ENCODE measurements around the gene C2orf69.

The C2orf69 gene

DNA sequence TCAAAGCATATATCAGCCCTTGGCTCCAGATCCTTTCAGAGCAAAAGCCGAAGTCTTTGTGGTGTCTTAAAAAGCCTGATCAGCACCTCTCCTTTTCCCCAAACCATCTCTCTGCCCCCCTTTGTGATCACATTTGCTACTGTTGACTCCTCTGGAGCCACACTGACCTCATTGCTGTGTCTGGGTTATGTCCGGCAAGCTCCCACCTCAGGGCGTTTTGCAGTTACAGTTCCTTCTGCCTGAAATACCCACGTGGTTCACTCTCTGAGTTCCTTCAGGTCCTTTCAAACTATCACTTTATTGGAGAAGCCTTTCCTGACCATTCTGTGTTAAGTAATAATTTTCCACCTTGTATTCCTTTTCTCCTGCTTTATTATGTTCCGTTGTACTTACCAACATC, 11.8 kb downstream of the C2orf69 start:
- Histone ChIP-seq H3K4me3 (ENCODE audit: low read length) (no peak overlapping the region), H3K9ac (ENCODE audit: low read depth, low read length) (no peak overlapping the region), H3K4me1 (ENCODE audit: control insufficient read depth, insufficient read depth, low read length) (peaks cover 12% of the 10 kb centered on the region), H3K27me3 (ENCODE audit: control insufficient read depth, insufficient read depth, low read length) (no peaks in the 10 kb centered on the region), H3K4me2 (ENCODE audit: low read length) (no peak overlapping the region), H3K36me3 (ENCODE audit: insufficient read depth, low read length) (peaks cover 28% of the 10 kb centered on the region), H3K9me3 (replicated peaks; ENCODE audit: low read length) (no peaks in the 10 kb centered on the region)

DNA sequence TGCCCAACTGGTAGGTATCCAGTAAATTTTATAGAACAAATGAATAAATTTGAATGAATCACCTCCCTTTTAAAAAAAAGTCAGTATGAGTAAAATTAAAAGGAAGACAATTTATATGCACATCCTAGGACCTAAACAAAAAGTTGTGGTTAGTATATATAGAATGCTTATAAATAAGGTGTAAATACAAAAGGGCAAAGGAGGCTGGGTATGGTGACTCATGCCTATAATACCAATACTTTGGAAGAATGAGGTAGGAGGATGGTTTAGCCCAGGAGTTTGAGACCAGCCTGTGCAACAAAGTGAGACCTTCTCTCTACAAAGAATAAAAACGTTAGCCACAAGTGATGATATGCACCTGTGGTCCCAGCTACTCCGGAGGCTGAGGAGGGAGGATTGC, 12.8 kb downstream of the C2orf69 start:
- no peak overlapping the region for H3K4me2 ChIP-seq (ENCODE audit: low read length)
- no peaks in the 10 kb centered on the region for H3K27me3 ChIP-seq (ENCODE audit: control insufficient read depth, insufficient read depth, low read length)
- H3K36me3 ChIP-seq (ENCODE audit: insufficient read depth, low read length) = peaks cover 23% of the 10 kb centered on the region
- H3K9ac ChIP-seq (ENCODE audit: low read depth, low read length) = no peak overlapping the region
- peaks cover 12% of the 10 kb centered on the region for H3K4me1 ChIP-seq (ENCODE audit: control insufficient read depth, insufficient read depth, low read length)
- no peaks in the 10 kb centered on the region for H3K9me3 ChIP-seq (replicated peaks; ENCODE audit: low read length)
- no peak overlapping the region for H3K4me3 ChIP-seq (ENCODE audit: low read length)

DNA sequence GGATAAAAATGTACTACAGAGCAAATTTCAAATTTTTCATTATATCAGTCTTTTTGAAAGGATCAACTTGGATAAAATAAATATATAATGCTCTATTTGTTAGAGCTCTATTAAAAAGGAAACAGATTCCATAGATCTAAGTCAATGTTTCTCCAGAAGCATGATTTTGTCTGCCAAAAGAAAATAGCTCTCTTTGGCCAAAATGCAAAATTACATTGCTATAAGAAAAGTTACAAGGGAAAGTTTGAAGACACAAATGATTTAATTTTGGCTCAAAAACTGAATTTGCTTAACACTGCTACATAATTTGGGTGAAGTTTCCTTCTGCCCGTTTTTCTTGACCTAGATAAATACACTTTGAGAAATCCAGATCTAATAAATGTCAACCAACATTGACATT, 15.7 kb downstream of the C2orf69 start:
- peaks cover 12% of the 10 kb centered on the region for H3K4me1 ChIP-seq (ENCODE audit: control insufficient read depth, insufficient read depth, low read length)
- H3K4me3 ChIP-seq (ENCODE audit: low read length) = no peak overlapping the region
- H3K9ac ChIP-seq (ENCODE audit: low read depth, low read length) = no peak overlapping the region
- H3K27me3 ChIP-seq (ENCODE audit: control insufficient read depth, insufficient read depth, low read length) = no peaks in the 10 kb centered on the region
- peaks cover 16% of the 10 kb centered on the region for H3K36me3 ChIP-seq (ENCODE audit: insufficient read depth, low read length)
- H3K4me2 ChIP-seq (ENCODE audit: low read length) = no peak overlapping the region
- H3K9me3 ChIP-seq (replicated peaks; ENCODE audit: low read length) = no peaks in the 10 kb centered on the region

DNA sequence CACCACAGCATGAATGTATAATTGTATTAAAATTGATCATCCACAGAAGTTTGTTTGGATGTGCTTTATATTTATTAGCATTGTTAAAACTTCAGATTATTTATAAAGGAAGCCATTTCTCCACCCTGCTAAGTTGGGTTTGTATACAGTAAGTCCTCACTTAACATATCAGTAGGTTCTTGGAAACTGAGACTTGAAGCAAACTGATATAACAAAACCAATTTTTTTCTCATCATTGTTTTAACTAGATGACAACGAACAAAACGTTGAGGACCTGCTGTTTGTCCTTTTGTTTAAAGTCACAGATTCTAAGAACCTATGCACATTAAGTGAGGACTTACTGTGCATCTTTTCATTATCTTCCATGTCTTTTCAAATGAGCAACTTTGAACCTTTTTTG, 17.1 kb downstream of the C2orf69 start:
- no peak overlapping the region for H3K9ac ChIP-seq (ENCODE audit: low read depth, low read length)

DNA sequence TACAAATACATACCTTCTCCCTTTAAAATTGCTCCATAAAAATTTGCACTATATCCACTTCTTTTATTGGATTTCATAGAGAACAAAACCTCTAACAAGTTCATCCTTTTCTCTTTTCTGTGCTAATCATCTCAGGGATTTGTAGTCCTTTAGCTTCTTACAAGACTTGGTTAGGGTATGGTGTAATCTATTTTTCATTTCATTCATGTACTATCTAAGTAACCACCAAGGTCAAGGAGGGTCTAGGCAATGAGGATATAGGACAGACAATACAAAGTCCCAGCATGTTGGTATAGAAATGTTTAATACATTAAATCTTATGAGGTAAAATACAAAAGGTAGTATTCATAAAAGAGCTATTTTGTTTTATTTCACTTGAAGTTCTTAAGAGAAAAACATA, 17.5 kb downstream of the C2orf69 start:
- H3K4me2 ChIP-seq (ENCODE audit: low read length) = no peak overlapping the region
- no peaks in the 10 kb centered on the region for H3K9me3 ChIP-seq (replicated peaks; ENCODE audit: low read length)
- peaks cover 30% of the 10 kb centered on the region for H3K36me3 ChIP-seq (ENCODE audit: insufficient read depth, low read length)
- H3K4me1 ChIP-seq (ENCODE audit: control insufficient read depth, insufficient read depth, low read length) = peaks cover 12% of the 10 kb centered on the region
- H3K9ac ChIP-seq (ENCODE audit: low read depth, low read length) = no peak overlapping the region
- H3K27me3 ChIP-seq (ENCODE audit: control insufficient read depth, insufficient read depth, low read length) = no peaks in the 10 kb centered on the region
- no peak overlapping the region for H3K4me3 ChIP-seq (ENCODE audit: low read length)

More for the DNA sequence above, 17.1 kb downstream of the C2orf69 start:
- Histone ChIP-seq H3K4me2 (ENCODE audit: low read length) (no peak overlapping the region), H3K4me1 (ENCODE audit: control insufficient read depth, insufficient read depth, low read length) (peaks cover 12% of the 10 kb centered on the region), H3K27me3 (ENCODE audit: control insufficient read depth, insufficient read depth, low read length) (no peaks in the 10 kb centered on the region), H3K4me3 (ENCODE audit: low read length) (no peak overlapping the region), H3K9me3 (replicated peaks; ENCODE audit: low read length) (no peaks in the 10 kb centered on the region), H3K36me3 (ENCODE audit: insufficient read depth, low read length) (peaks cover 30% of the 10 kb centered on the region)

DNA sequence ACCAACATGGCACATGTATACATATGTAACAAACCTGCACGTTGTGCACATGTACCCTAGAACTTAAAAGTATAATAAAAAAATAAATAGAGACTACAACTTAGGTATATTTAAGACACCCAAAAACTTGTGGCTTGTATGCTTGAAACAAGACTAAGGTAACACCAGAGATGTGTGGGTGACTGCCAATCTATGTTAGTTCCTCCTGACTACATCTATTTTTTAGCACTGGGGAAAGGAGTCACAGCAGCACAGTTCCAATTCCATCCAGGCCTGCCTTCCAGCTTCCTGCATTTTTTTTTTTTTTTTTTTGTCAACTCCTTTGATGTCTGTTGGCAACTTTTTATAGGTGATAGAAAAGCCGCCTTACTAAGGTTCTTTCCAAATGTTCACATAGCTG, 18.2 kb downstream of the C2orf69 start:
- peaks cover 30% of the 10 kb centered on the region for H3K36me3 ChIP-seq (ENCODE audit: insufficient read depth, low read length)
- no peaks in the 10 kb centered on the region for H3K27me3 ChIP-seq (ENCODE audit: control insufficient read depth, insufficient read depth, low read length)
- H3K4me3 ChIP-seq (ENCODE audit: low read length) = no peak overlapping the region
- no peaks in the 10 kb centered on the region for H3K9me3 ChIP-seq (replicated peaks; ENCODE audit: low read length)
- H3K4me1 ChIP-seq (ENCODE audit: control insufficient read depth, insufficient read depth, low read length) = peaks cover 12% of the 10 kb centered on the region
- no peak overlapping the region for H3K9ac ChIP-seq (ENCODE audit: low read depth, low read length)
- H3K4me2 ChIP-seq (ENCODE audit: low read length) = no peak overlapping the region

DNA sequence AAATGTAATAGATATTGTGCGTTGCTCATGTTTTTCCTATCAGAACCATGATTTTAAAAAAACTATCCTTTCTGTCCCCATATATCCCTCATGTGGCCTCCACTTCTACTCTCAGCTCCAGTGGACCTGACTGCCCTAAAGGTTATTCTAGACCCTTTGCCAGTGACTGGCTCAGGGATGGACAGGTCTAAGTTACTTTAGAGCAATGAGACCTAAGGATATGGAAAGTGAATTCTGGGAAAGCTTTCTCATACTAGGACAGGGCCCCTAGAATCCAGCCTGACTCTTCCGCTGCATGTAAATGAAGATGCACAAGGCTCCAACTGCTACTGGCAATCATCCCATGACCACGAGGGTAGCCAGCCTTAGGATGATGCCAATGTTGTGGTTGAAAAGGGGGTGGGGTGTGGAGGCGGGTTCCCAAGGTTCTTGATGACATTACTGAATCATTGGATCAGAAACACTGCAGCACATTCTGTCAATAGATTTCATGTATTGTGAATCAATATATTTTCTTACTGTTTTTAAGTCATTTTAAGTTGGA, 21.3 kb downstream of the C2orf69 start:
- H3K27me3 ChIP-seq (ENCODE audit: control insufficient read depth, insufficient read depth, low read length) = no peaks in the 10 kb centered on the region
- H3K4me2 ChIP-seq (ENCODE audit: low read length) = no peak overlapping the region
- H3K4me1 ChIP-seq (ENCODE audit: control insufficient read depth, insufficient read depth, low read length) = no peaks in the 10 kb centered on the region
- no peak overlapping the region for H3K9ac ChIP-seq (ENCODE audit: low read depth, low read length)
- peaks cover 25% of the 10 kb centered on the region for H3K36me3 ChIP-seq (ENCODE audit: insufficient read depth, low read length)
- no peak overlapping the region for H3K4me3 ChIP-seq (ENCODE audit: low read length)
- H3K9me3 ChIP-seq (replicated peaks; ENCODE audit: low read length) = no peaks in the 10 kb centered on the region

DNA sequence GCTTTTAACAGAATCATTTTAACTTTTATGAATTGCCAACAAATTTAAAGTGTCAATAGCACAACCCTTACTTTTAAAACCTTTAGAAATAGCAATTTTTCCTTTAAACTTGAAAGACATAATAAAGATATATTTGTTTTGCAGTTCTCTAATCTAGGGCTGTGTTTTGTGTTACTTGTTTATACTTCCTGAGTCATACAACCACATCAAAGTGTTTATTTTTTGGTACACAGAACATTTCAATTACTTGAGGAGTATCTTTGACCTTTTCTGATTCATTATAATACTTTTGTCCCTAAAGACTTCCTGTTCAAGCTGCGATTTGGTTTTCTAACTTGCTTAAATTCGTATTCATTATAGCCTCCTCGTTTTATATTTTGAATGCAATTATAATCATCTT, 22.4 kb downstream of the C2orf69 start:
- Histone ChIP-seq H3K9me3 (replicated peaks; ENCODE audit: low read length) (no peaks in the 10 kb centered on the region), H3K27me3 (ENCODE audit: control insufficient read depth, insufficient read depth, low read length) (no peaks in the 10 kb centered on the region), H3K9ac (ENCODE audit: low read depth, low read length) (no peak overlapping the region), H3K36me3 (ENCODE audit: insufficient read depth, low read length) (peaks cover 31% of the 10 kb centered on the region), H3K4me3 (ENCODE audit: low read length) (no peak overlapping the region), H3K4me2 (ENCODE audit: low read length) (no peak overlapping the region), H3K4me1 (ENCODE audit: control insufficient read depth, insufficient read depth, low read length) (no peaks in the 10 kb centered on the region)

DNA sequence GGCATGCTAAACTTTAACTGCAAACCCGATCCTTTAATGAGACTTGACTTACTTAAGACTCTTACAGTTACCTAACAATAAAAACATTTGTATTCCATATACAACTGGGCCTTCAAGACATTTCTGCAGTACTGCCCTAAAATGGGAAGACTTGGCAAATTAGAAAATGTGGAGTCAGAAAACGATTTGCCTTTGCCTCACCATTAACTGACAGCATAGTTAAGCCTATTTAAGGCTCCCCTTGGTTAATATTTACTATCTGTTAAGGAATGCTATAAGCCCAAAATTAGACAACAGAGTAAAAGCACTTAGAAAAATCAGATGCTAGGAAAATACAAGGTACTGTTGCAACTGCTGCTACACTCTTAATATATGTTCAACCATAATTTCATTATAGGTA, 25.5 kb downstream of the C2orf69 start:
- no peak overlapping the region for H3K4me2 ChIP-seq (ENCODE audit: low read length)
- H3K9me3 ChIP-seq (replicated peaks; ENCODE audit: low read length) = no peaks in the 10 kb centered on the region
- H3K4me1 ChIP-seq (ENCODE audit: control insufficient read depth, insufficient read depth, low read length) = no peaks in the 10 kb centered on the region
- no peaks in the 10 kb centered on the region for H3K27me3 ChIP-seq (ENCODE audit: control insufficient read depth, insufficient read depth, low read length)
- no peak overlapping the region for H3K4me3 ChIP-seq (ENCODE audit: low read length)
- peaks cover 37% of the 10 kb centered on the region for H3K36me3 ChIP-seq (ENCODE audit: insufficient read depth, low read length)
- no peak overlapping the region for H3K9ac ChIP-seq (ENCODE audit: low read depth, low read length)

DNA sequence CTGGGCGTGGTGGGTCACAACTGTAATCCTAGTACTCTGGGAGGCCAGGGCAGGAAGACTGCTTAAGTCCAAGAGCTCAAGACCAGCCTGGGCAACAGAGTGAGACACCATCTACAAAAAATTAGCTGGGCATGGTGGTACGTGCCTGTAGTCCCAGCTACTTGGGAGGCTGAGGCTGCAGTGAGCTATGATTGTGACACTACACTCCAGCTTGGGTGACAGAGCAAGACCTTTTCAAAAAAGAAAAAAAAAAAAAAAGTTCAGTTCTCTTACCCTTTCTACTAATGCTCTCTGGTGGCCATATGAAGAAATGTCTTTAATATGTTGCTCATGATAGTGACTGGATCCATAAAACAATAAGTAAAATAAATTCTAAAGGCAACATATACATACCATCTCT, 29.3 kb downstream of the C2orf69 start:
- no peaks in the 10 kb centered on the region for H3K27me3 ChIP-seq (ENCODE audit: control insufficient read depth, insufficient read depth, low read length)
- H3K9ac ChIP-seq (ENCODE audit: low read depth, low read length) = no peak overlapping the region
- H3K9me3 ChIP-seq (replicated peaks; ENCODE audit: low read length) = no peaks in the 10 kb centered on the region
- H3K4me3 ChIP-seq (ENCODE audit: low read length) = no peak overlapping the region
- H3K36me3 ChIP-seq (ENCODE audit: insufficient read depth, low read length) = peaks cover 46% of the 10 kb centered on the region
- H3K4me2 ChIP-seq (ENCODE audit: low read length) = no peak overlapping the region
- no peaks in the 10 kb centered on the region for H3K4me1 ChIP-seq (ENCODE audit: control insufficient read depth, insufficient read depth, low read length)

DNA sequence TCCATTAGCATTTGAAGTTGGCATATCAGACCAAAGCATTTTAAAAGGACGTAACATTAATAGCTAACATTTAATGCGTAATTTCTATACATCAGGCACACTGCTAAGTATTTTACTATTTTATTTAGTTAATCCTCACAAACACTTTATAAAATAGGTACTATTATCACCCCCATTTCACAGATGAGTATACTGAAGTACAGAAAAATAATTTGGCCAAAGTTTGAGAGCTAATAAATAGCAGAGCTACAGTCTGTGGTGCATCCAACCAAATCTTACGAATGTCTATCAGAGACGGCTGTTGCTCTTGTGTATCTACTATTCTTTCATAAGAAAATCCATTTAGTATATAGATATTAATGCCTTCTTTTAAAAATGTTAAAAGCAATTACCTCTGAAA, 32.3 kb downstream of the C2orf69 start:
- H3K36me3 ChIP-seq (ENCODE audit: insufficient read depth, low read length) = peaks cover 51% of the 10 kb centered on the region
- no peak overlapping the region for H3K9ac ChIP-seq (ENCODE audit: low read depth, low read length)
- H3K9me3 ChIP-seq (replicated peaks; ENCODE audit: low read length) = no peaks in the 10 kb centered on the region
- H3K27me3 ChIP-seq (ENCODE audit: control insufficient read depth, insufficient read depth, low read length) = no peaks in the 10 kb centered on the region
- no peak overlapping the region for H3K4me2 ChIP-seq (ENCODE audit: low read length)
- peaks cover 6% of the 10 kb centered on the region for H3K4me1 ChIP-seq (ENCODE audit: control insufficient read depth, insufficient read depth, low read length)
- H3K4me3 ChIP-seq (ENCODE audit: low read length) = no peak overlapping the region

DNA sequence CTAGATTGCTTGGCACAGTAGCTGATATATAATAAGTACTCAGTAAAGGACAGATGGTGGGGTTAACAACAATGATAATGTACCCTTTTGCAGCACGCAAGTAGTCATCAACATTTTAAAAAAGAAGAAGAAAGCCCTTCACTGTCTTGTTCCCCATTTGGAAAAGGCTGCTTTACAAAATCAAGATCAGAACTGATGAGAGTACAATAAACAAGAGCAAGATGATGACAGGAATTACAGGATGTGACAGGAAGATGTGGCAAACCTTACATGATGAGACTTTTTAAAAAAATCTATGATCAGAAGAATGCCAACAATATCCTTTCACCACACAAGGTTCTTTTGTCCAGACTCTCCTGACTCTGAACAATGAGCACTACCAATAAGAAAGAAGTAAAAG, 35.1 kb downstream of the C2orf69 start:
- Histone ChIP-seq H3K4me1 (ENCODE audit: control insufficient read depth, insufficient read depth, low read length) (peaks cover 6% of the 10 kb centered on the region), H3K36me3 (ENCODE audit: insufficient read depth, low read length) (peaks cover 50% of the 10 kb centered on the region), H3K27me3 (ENCODE audit: control insufficient read depth, insufficient read depth, low read length) (no peaks in the 10 kb centered on the region), H3K9me3 (replicated peaks; ENCODE audit: low read length) (no peaks in the 10 kb centered on the region), H3K4me3 (ENCODE audit: low read length) (no peak overlapping the region), H3K9ac (ENCODE audit: low read depth, low read length) (no peak overlapping the region), H3K4me2 (ENCODE audit: low read length) (no peak overlapping the region)
